Neuron (in vitro differentiated cells): Measurements from ENCODE around the gene DNAH7.

Experiments
- H2AFZ ChIP-seq: one replicate; pipeline ENCODE4 v1.6.1; 2013; ENCODE audit warnings: low read depth, mild to moderate bottlenecking, inconsistent platforms, low read length, moderate library complexity
- H3K27me3 ChIP-seq: one replicate; pipeline ENCODE4 v1.6.1; 2013; ENCODE audit warnings: low read length; ENCODE audit not compliant: insufficient read depth
- H3K36me3 ChIP-seq: one replicate; pipeline ENCODE4 v1.6.1; 2013; ENCODE audit warnings: low read length; ENCODE audit not compliant: insufficient read depth
- H3K4me1 ChIP-seq: one replicate; pipeline ENCODE4 v1.6.1; 2013; ENCODE audit warnings: low read length; ENCODE audit not compliant: insufficient read depth
- H3K4me3 ChIP-seq: 2 replicates; pipeline ENCODE4 v1.5.1; 2013; ENCODE audit warnings: mild to moderate bottlenecking, low read length, moderate library complexity
- H3K9me3 ChIP-seq: one replicate; pipeline ENCODE4 v1.6.1; 2013; ENCODE audit warnings: low read length

Gene DNAH7

GRCh38 chr2:195782156-195782555 is 286.5 kb downstream of the DNAH7 start:
- Histone ChIP-seq H3K9me3 (no peaks in the 10 kb centered on the region), H3K27me3 (no peaks in the 10 kb centered on the region), H2AFZ (no peak overlapping the region), H3K4me1 (no peaks in the 10 kb centered on the region), H3K4me3 (no peak overlapping the region), H3K36me3 (no peaks in the 10 kb centered on the region)

- Histone ChIP-seq H2AFZ (no peak overlapping the region), H3K27me3 (no peaks in the 10 kb centered on the region), H3K4me1 (no peaks in the 10 kb centered on the region), H3K4me3 (no peak overlapping the region), H3K36me3 (no peaks in the 10 kb centered on the region), H3K9me3 (no peaks in the 10 kb centered on the region)
Observed at GRCh38 chr2:195779491-195779890, 289.1 kb downstream of the DNAH7 start.

- Histone ChIP-seq H3K4me3 (no peak overlapping the region), H3K27me3 (no peaks in the 10 kb centered on the region), H3K9me3 (no peaks in the 10 kb centered on the region), H3K36me3 (no peaks in the 10 kb centered on the region), H3K4me1 (no peaks in the 10 kb centered on the region), H2AFZ (no peak overlapping the region)
Observed at GRCh38 chr2:195769975-195770374, 298.7 kb downstream of the DNAH7 start.

GRCh38 chr2:195768431-195768830 is 300.2 kb downstream of the DNAH7 start:
- no peaks in the 10 kb centered on the region for H3K4me1 ChIP-seq
- H3K36me3 ChIP-seq = no peaks in the 10 kb centered on the region
- no peak overlapping the region for H2AFZ ChIP-seq
- no peak overlapping the region for H3K4me3 ChIP-seq
- H3K9me3 ChIP-seq = no peaks in the 10 kb centered on the region
- no peaks in the 10 kb centered on the region for H3K27me3 ChIP-seq

GRCh38 chr2:195766691-195767090 is 301.9 kb downstream of the DNAH7 start:
- Histone ChIP-seq H2AFZ (no peak overlapping the region), H3K4me3 (no peak overlapping the region), H3K9me3 (no peaks in the 10 kb centered on the region), H3K36me3 (no peaks in the 10 kb centered on the region), H3K4me1 (no peaks in the 10 kb centered on the region), H3K27me3 (no peaks in the 10 kb centered on the region)

- H3K27me3 ChIP-seq = no peaks in the 10 kb centered on the region
- H2AFZ ChIP-seq = no peak overlapping the region
- no peaks in the 10 kb centered on the region for H3K9me3 ChIP-seq
- no peak overlapping the region for H3K4me3 ChIP-seq
- no peaks in the 10 kb centered on the region for H3K36me3 ChIP-seq
- H3K4me1 ChIP-seq = no peaks in the 10 kb centered on the region
Observed at GRCh38 chr2:195763866-195764265, 304.8 kb downstream of the DNAH7 start.

GRCh38 chr2:195759877-195760276 is 308.8 kb downstream of the DNAH7 start:
- Histone ChIP-seq H3K4me3 (no peak overlapping the region), H3K4me1 (no peaks in the 10 kb centered on the region), H3K27me3 (no peaks in the 10 kb centered on the region), H3K36me3 (no peaks in the 10 kb centered on the region), H3K9me3 (no peaks in the 10 kb centered on the region), H2AFZ (no peak overlapping the region)

- Histone ChIP-seq H2AFZ (no peak overlapping the region), H3K27me3 (no peaks in the 10 kb centered on the region), H3K36me3 (no peaks in the 10 kb centered on the region), H3K9me3 (no peaks in the 10 kb centered on the region), H3K4me1 (no peaks in the 10 kb centered on the region), H3K4me3 (no peak overlapping the region)
Observed at GRCh38 chr2:195758846-195759245, 309.8 kb downstream of the DNAH7 start.

- no peaks in the 10 kb centered on the region for H3K4me1 ChIP-seq
- H3K4me3 ChIP-seq = no peak overlapping the region
- no peaks in the 10 kb centered on the region for H3K9me3 ChIP-seq
- no peak overlapping the region for H2AFZ ChIP-seq
- no peaks in the 10 kb centered on the region for H3K36me3 ChIP-seq
- no peaks in the 10 kb centered on the region for H3K27me3 ChIP-seq
Observed at GRCh38 chr2:195756218-195756942, 312.3 kb downstream of the DNAH7 start.

GRCh38 chr2:195741191-195741590 is 327.4 kb downstream of the DNAH7 start:
- no peaks in the 10 kb centered on the region for H3K4me1 ChIP-seq
- H3K9me3 ChIP-seq = no peaks in the 10 kb centered on the region
- H3K27me3 ChIP-seq = no peaks in the 10 kb centered on the region
- H3K4me3 ChIP-seq = no peak overlapping the region
- H3K36me3 ChIP-seq = peaks cover 3% of the 10 kb centered on the region
- H2AFZ ChIP-seq = no peak overlapping the region

GRCh38 chr2:195737511-195738325 is 330.9 kb downstream of the DNAH7 start:
- no peak overlapping the region for H3K4me3 ChIP-seq
- no peaks in the 10 kb centered on the region for H3K27me3 ChIP-seq
- no peaks in the 10 kb centered on the region for H3K9me3 ChIP-seq
- peaks cover 22% of the 10 kb centered on the region for H3K36me3 ChIP-seq
- no peaks in the 10 kb centered on the region for H3K4me1 ChIP-seq
- H2AFZ ChIP-seq = no peak overlapping the region

GRCh38 chr2:195735347-195735746 is 333.3 kb downstream of the DNAH7 start:
- no peak overlapping the region for H2AFZ ChIP-seq
- no peaks in the 10 kb centered on the region for H3K27me3 ChIP-seq
- peaks cover 32% of the 10 kb centered on the region for H3K36me3 ChIP-seq
- H3K4me1 ChIP-seq = no peaks in the 10 kb centered on the region
- H3K4me3 ChIP-seq = no peak overlapping the region
- no peaks in the 10 kb centered on the region for H3K9me3 ChIP-seq

GRCh38 chr2:195734931-195735330 is 333.7 kb downstream of the DNAH7 start:
- H3K9me3 ChIP-seq = no peaks in the 10 kb centered on the region
- H3K4me1 ChIP-seq = no peaks in the 10 kb centered on the region
- no peak overlapping the region for H2AFZ ChIP-seq
- H3K27me3 ChIP-seq = no peaks in the 10 kb centered on the region
- peaks cover 36% of the 10 kb centered on the region for H3K36me3 ChIP-seq
- no peak overlapping the region for H3K4me3 ChIP-seq
